Hypothalamus (tissue), 51 donors: ENCODE data around the gene CD24.
"Not testable (repeated sequence)": the region's sequence is repeated elsewhere in the genome, so short reads cannot be mapped to it uniquely, and the experiment has no call there.

ENCODE experiments used
- DNase-seq, 51 donors: peaks; one replicate each; lab custom pipeline; 2025; lab: John Stamatoyannopoulos, UW

CD24 gene

DNA sequence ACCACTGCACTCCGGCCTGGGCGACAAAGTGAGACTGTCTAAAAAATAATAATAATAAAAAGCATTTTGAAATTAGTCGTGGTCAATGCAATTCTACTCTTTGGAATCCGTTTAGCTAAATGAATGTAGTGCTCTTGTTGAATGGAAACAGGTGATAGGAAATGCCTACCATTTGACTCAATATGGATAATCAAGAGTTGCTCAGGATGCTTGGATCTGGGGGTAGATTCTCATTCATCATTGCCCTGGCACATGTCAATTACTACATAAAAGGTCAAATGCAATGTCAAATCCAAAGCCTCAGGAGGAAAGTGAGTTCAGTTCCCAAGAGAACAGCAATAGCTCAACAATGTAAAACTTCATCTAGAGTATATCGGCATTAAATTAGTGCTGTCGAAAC is 3.8 kb downstream of the CD24 start:
- DNase-seq, result not testable (repeated sequence)

GRCh38 chr6:106967936-106968555 is 6.5 kb downstream of the CD24 start:
- DNase-seq, result no peak

- DNase-seq, result no peak
These were observed 7.6 kb downstream of the CD24 start for GRCh38 chr6:106966671-106967640.

- DNase-seq, result no peak
These were observed 8.3 kb downstream of the CD24 start for GRCh38 chr6:106966229-106966628.

- no peak for DNase-seq
These were observed 9.6 kb downstream of the CD24 start for GRCh38 chr6:106964954-106965353.

DNA sequence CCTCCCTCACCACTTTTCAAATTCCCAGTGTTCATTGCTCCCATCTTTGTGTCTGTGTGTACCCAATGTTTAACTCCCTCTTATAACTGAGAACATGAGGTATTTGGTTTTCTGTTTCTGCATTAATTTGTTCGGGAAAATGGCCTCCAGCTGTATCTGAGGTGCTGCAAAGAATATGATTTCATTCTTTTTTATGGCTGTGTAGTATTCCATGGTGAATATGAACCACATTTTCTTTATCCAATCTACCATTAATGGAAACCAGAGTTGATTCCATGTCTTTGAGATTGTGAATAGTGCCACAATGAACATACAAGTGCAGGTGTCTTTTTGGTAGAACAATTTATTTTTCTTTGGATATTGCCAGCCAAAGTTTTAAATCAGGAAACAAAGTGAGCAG is 10.4 kb downstream of the CD24 start:
- DNase-seq, result no peak

DNA sequence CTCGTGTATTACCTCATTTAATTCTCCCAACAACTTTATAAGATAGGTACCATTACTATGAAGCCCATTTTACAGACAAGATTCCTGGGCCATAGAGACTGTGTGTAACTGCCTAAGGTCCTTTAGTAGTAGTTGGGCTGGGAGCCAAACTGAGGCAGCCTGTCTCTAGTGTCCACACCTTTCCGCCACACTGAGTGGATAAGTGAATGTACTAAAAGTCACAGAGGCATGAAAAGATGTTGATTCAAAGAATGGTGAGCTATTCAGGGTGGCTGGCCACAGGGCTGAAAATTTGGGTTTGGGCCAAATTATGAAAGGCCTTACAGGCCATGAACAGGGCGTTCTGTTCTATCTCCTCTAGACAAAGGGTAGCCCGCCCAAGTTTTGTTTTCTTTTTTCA is 11.0 kb downstream of the CD24 start:
- DNase-seq, result no peak

- no peak for DNase-seq
These were observed 12.7 kb downstream of the CD24 start for GRCh38 chr6:106961801-106962200.

- DNase-seq, result no peak
These were observed 13.4 kb downstream of the CD24 start for GRCh38 chr6:106961136-106961535.

DNA sequence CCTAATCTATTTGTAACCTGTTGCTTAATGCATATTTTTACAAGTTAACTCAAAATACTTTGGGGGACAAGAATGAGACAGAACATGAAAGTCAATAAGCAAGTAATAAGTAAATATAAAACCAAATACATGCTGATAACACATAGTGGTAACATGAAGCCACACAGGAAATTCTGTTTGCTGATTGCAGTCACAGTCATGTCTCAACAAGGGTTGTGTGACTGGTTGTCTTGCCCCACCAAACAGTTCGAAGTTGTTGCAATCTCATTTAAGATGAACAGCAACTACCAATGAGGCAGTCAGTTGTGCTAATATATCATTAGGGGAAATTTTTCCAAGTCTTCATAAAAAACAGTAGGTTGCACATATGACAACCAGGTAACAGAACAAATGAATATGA is 14.5 kb downstream of the CD24 start:
- DNase-seq, result no peak

- peak in 1 of 51 donors; percentile 1 for DNase-seq
These were observed 34.7 kb downstream of the CD24 start for GRCh38 chr6:106939848-106940247.

DNA sequence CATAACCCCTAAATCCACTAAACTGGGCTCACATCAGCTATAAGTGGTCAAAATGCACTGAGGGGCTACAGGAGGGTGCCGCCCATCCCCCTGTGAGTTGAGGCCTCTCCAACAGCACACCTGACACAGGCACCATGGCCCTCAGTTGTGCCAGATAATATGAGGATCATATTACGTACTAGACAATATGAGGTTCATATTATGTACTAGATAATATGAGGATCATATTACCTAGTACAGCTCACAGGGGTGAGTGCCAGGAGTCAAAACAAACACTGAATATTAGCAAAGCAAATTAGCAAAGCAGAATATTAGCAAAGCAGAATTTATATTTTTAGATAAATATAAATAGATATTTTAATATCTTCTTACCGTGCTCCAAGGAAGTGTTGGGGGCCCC is 35.3 kb downstream of the CD24 start:
- DNase-seq, result no peak

DNA sequence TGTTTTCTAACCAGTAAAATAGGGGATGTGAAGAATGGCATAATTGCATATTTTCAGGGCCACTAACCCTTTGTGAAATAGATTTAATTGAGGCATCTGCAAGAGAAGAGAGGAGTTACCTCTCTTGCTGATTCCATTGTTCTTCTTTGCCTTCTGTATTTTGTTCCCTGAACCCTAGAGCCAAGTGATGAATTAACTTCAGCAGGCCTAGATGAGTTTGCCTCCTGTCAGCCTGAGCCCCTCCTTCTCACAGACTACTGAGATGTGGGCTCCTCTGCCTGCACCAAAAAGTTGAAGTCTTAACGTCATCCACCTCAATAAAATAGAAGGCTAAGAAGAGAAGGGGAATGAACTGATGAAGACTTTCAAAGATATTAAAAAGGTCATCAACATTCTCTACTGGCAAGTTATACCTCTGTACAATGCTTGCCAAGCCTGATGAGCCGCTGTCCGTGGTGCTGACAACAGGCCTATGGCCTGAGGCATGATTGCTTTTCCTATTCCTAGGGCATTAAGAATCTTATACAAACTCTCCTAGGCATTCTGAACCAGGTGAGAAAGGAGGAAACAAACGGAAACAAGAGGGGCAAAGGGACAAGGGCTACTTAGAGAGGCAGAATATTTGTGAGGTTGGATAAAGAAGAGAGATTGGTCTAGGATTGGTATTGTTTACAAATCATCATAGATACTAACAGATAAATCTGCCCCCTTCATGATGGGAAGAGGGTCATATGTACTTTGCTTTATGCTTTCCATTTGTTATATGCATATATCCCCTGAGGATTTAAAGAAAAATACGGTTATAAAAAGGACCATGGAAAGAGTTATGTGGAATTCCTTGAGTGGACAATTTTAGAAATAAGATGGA is 46.8 kb downstream of the CD24 start:
- DNase-seq, result peak in 2 of 51 donors; percentile 1 to 3

GRCh38 chr6:106925948-106926347 is 48.6 kb downstream of the CD24 start:
- no peak for DNase-seq

- no peak for DNase-seq
These were observed 49.6 kb downstream of the CD24 start for GRCh38 chr6:106924694-106925523.

DNA sequence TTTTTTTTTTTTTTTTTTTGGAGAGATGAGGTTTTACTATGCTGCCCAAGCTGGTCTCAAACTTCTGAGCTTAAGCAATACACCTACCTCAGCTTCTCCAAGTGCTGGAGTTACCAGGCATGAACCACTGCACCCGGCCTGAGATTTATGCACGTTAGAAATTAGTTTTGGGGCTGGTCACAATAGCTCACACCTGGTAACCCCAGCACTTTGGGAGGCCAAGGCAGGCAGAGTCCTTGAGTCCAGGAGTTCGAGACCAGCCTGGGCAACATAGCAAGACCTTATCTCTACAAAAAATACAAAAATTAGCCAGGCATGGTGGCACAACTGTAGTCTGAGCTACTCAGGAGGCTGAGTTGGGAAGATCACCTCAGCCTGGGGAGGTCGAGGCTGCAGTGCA is 51.9 kb downstream of the CD24 start:
- DNase-seq, result no peak
